ENCODE data around the gene GPRIN2. TPM values are rescaled to one million over a fixed set of nuclear protein-coding genes. Genes with fewer than 3 reads are reported as not detected.

The GPRIN2 gene
- total RNA-seq (2022; extraction: Qiagen RNA extraction) = 26.2 to 47.1 TPM (median 37.6 TPM) in 5 replicates

GRCh38 chr10:46556515-46557318, at the start of gene GPRIN2:
TSS of gene GPRIN2 (minus strand) at chr10:46556658. CDS start at chr10:46550736, 5,922 bp downstream.

GRCh38 chr10:46578474-46579178, 22.2 kb upstream of the GPRIN2 start, which contains the start of gene SYT15:
TSS of gene SYT15 (plus strand) at chr10:46579128. CDS start at chr10:46579169, 41 bp downstream.

Other genes starting within 250 kb of the GPRIN2 start
- 86.4 to 129 TPM (median 111 TPM) in 5 replicates for gene ANXA8L1, start 180.9 kb downstream of the GPRIN2 start, total RNA-seq (2022; extraction: Qiagen RNA extraction)
- 28.7 to 50.0 TPM (median 40.4 TPM) in 5 replicates for gene NPY4R, start 90.7 kb downstream of the GPRIN2 start, total RNA-seq (2022; extraction: Qiagen RNA extraction)
- 2.6 to 3.5 TPM (median 2.9 TPM) in 5 replicates for gene SYT15, start 22.5 kb upstream of the GPRIN2 start, total RNA-seq (2022; extraction: Qiagen RNA extraction)